CD4-positive, CD25-positive, alpha-beta regulatory T cell (primary cell): ENCODE measurements around the gene PPP1R3E. TPM values are rescaled to one million over a fixed set of nuclear protein-coding genes. Genes with fewer than 3 reads are reported as not detected.

ENCODE experiments used
- polyA plus RNA-seq, 4 donors: library from polyadenylated mRNA; unstranded; fragments of 300-500 nt; fragmentation: Illumina TruSeq; gene quantifications; one replicate each; pipeline ENCODE4 v1.2.3, GENCODE V29; 2021
- total RNA-seq: library from RNA; stranded (reverse); gene quantifications from one replicate; pipeline ENCODE4 v1.2.3, GENCODE V29; 2022

PPP1R3E gene
- total and polyA plus RNA-seq, 5 donors from 2014 or later = 2.5 to 33.2 (median 2.9) TPM

Other genes starting within 250 kb of the PPP1R3E start
- 2.9 TPM for gene CDH24, start 245.3 kb downstream of the PPP1R3E start, total RNA-seq
- gene CDH24, start 245.3 kb downstream of the PPP1R3E start, polyA plus RNA-seq = under 1 TPM; 0.17 to 0.79 (median 0.25) TPM
- 340 TPM for gene ACIN1, start 207.7 kb downstream of the PPP1R3E start, total RNA-seq
- gene ACIN1, start 207.7 kb downstream of the PPP1R3E start, polyA plus RNA-seq = 10 to 100 TPM in 1 of 4 donors, 1 to 10 TPM in 3; 6.8 to 10.1 (median 7.4) TPM
- 13.6 TPM for gene C14orf119, start 207.4 kb downstream of the PPP1R3E start, total RNA-seq
- 100 to 1,000 TPM; 131 to 187 (median 156) TPM for gene C14orf119, start 207.4 kb downstream of the PPP1R3E start, polyA plus RNA-seq
- not detected for gene CIROP, start 197.9 kb downstream of the PPP1R3E start, total RNA-seq
- under 1 TPM in 1 of 4 donors, not detected in 3; 0.23 TPM for gene CIROP, start 197.9 kb downstream of the PPP1R3E start, polyA plus RNA-seq
- not detected for gene CEBPE, start 183.6 kb downstream of the PPP1R3E start, total RNA-seq
- gene CEBPE, start 183.6 kb downstream of the PPP1R3E start, polyA plus RNA-seq = under 1 TPM in 3 of 4 donors, not detected in 1; 0.14 to 0.29 (median 0.24) TPM
- not detected for gene SLC7A8, start 119.2 kb downstream of the PPP1R3E start, total RNA-seq
- 1 to 10 TPM in 3 of 4 donors, under 1 TPM in 1; 0.48 to 1.8 (median 1.1) TPM for gene SLC7A8, start 119.2 kb downstream of the PPP1R3E start, polyA plus RNA-seq
- gene RNF212B, start 64.9 kb downstream of the PPP1R3E start, total RNA-seq = not detected
- gene RNF212B, start 64.9 kb downstream of the PPP1R3E start, polyA plus RNA-seq = not detected
- 3.3 TPM for gene HOMEZ, start 16.7 kb downstream of the PPP1R3E start, total RNA-seq
- gene HOMEZ, start 16.7 kb downstream of the PPP1R3E start, polyA plus RNA-seq = 1 to 10 TPM; 4.7 to 7.4 (median 6.4) TPM
- 2.6 TPM for gene BCL2L2, start 4.0 kb upstream of the PPP1R3E start, total RNA-seq
- not detected for gene BCL2L2, start 4.0 kb upstream of the PPP1R3E start, polyA plus RNA-seq
- 188 TPM for gene PABPN1, start 18.6 kb upstream of the PPP1R3E start, total RNA-seq
- gene PABPN1, start 18.6 kb upstream of the PPP1R3E start, polyA plus RNA-seq = 100 to 1,000 TPM in 1 of 4 donors, 10 to 100 TPM in 3; 78.8 to 102 (median 89.3) TPM
- gene SLC22A17, start 50.0 kb upstream of the PPP1R3E start, total RNA-seq = 3.2 TPM
- 1 to 10 TPM in 3 of 4 donors, under 1 TPM in 1; 0.94 to 3.2 (median 2.1) TPM for gene SLC22A17, start 50.0 kb upstream of the PPP1R3E start, polyA plus RNA-seq
- gene EFS, start 62.3 kb upstream of the PPP1R3E start, total RNA-seq = not detected
- not detected for gene EFS, start 62.3 kb upstream of the PPP1R3E start, polyA plus RNA-seq
- not detected for gene IL25, start 70.0 kb upstream of the PPP1R3E start, total RNA-seq
- gene IL25, start 70.0 kb upstream of the PPP1R3E start, polyA plus RNA-seq = not detected
- 2.8 TPM for gene CMTM5, start 74.2 kb upstream of the PPP1R3E start, total RNA-seq
- gene CMTM5, start 74.2 kb upstream of the PPP1R3E start, polyA plus RNA-seq = not detected
- not detected for gene MYH6, start 105.4 kb upstream of the PPP1R3E start, total RNA-seq
- gene MYH6, start 105.4 kb upstream of the PPP1R3E start, polyA plus RNA-seq = not detected
- not detected for gene MYH7, start 132.8 kb upstream of the PPP1R3E start, total RNA-seq
- not detected for gene MYH7, start 132.8 kb upstream of the PPP1R3E start, polyA plus RNA-seq
- gene NGDN, start 166.8 kb upstream of the PPP1R3E start, total RNA-seq = 102 TPM
- gene NGDN, start 166.8 kb upstream of the PPP1R3E start, polyA plus RNA-seq = 10 to 100 TPM; 77.1 to 90.8 (median 84.8) TPM
- gene ZFHX2, start 248.9 kb upstream of the PPP1R3E start, total RNA-seq = 0.42 TPM
- not detected for gene ZFHX2, start 248.9 kb upstream of the PPP1R3E start, polyA plus RNA-seq